ENCODE measurements around the gene IP6K1.
"Not testable (repeated sequence)": the region's sequence is repeated elsewhere in the genome, so short reads cannot be mapped to it uniquely, and the experiment has no call there.

The IP6K1 gene

DNA sequence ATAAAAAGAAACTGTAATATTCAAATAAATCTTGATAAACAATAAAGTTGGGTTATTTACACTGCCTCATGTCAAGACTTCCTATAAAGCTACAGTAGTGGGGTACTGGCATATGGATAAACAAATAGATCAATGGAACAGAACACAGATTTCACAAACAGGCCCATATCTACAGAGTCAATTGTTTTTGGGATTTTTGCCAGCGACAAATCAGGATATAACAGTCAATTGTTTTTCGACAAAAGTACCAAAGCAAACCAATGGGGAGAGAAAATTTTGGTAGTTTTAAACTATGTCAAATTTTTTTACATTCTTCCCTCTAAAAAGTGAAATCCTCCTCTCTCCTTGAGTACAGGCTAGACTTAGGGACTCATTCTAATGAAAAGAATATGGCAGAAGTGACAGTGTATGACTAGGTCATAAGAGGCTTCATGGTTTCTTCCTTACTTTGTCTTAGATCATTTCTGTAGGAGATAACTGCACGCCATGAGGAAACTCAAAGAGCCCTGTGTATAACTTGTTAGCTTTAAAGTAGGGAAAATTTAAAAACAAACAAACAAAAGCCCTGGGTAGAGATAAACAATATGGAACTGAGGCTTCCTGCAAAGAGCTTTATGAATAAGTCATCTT, 16.9 kb downstream of the IP6K1 start:
- 91 to 100% methylated on average over 3 of the region's 3 CpGs for WGBS, 2 experiments
- Histone ChIP-seq H3K36me3 (ENCODE audit: control insufficient read depth, insufficient read depth, low read length) (no peaks in the 10 kb centered on the region), H3K27ac (ENCODE audit: insufficient read depth, low read depth, low read length, poor library complexity, severe bottlenecking) (no peak overlapping the region), H3K27me3 (ENCODE audit: control insufficient read depth, insufficient read depth, low read length, poor library complexity, severe bottlenecking) (no peaks in the 10 kb centered on the region), H3K4me3 (ENCODE audit: insufficient read depth, low read depth, low read length) (no peak overlapping the region), H3K4me1 (ENCODE audit: control insufficient read depth, insufficient read depth, low read length) (no peaks in the 10 kb centered on the region), H3K9me3 (ENCODE audit: control insufficient read depth, low read length) (no peaks in the 10 kb centered on the region)

DNA sequence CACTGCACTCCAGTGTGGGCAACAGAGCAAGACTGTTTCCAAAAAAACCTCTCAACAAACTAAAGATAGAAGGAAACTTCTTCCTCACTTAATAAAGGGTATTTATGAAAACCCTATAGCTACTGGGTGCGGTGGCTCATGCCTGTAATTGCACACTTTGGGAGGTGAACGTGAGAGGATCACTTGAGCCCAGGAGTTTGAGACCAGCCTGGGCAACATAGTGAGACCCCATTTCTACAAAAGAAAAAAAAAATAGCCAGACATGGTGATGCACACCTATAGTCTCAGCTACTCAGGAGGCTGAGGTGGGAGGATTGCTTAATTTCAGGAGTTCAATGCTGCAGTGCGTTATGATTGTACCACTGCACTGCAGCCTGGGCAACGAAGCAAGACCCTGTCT, 22.4 kb downstream of the IP6K1 start:
- no peak overlapping the region for H3K27ac ChIP-seq (ENCODE audit: insufficient read depth, low read depth, low read length, poor library complexity, severe bottlenecking)
- 98 to 99% methylated on average over 3 of the region's 4 CpGs for WGBS, 2 experiments
- H3K4me3 ChIP-seq (ENCODE audit: insufficient read depth, low read depth, low read length): no peak overlapping the region
- no peaks in the 10 kb centered on the region for H3K9me3 ChIP-seq (ENCODE audit: control insufficient read depth, low read length)
- H3K36me3 ChIP-seq (ENCODE audit: control insufficient read depth, insufficient read depth, low read length): no peaks in the 10 kb centered on the region
- H3K27me3 ChIP-seq (ENCODE audit: control insufficient read depth, insufficient read depth, low read length, poor library complexity, severe bottlenecking): no peaks in the 10 kb centered on the region
- no peaks in the 10 kb centered on the region for H3K4me1 ChIP-seq (ENCODE audit: control insufficient read depth, insufficient read depth, low read length)

DNA sequence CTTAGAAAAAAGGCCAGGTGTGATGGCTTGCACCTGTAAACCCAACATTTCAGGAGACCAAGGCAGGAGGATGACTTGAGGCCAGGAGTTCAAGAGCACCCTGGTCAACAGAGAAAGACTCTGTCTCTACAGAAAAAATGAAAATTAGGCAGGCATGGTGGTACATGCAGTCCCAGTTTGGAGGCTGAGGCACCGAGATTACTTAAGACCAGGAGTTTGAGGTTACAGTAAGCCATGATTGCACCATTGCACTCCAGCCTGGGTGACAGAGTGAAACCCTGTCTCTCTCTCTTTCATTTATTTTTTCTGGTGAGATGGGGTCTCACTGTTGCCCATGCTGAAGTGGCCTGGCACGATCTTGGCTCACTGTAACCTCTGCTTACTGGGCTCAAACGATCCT, 24.7 kb downstream of the IP6K1 start:
- Histone ChIP-seq H3K4me1 (ENCODE audit: control insufficient read depth, insufficient read depth, low read length) (no peaks in the 10 kb centered on the region), H3K27me3 (ENCODE audit: control insufficient read depth, insufficient read depth, low read length, poor library complexity, severe bottlenecking) (no peaks in the 10 kb centered on the region), H3K27ac (ENCODE audit: insufficient read depth, low read depth, low read length, poor library complexity, severe bottlenecking) (no peak overlapping the region), H3K9me3 (ENCODE audit: control insufficient read depth, low read length) (no peaks in the 10 kb centered on the region), H3K4me3 (ENCODE audit: insufficient read depth, low read depth, low read length) (no peak overlapping the region), H3K36me3 (ENCODE audit: control insufficient read depth, insufficient read depth, low read length) (no peaks in the 10 kb centered on the region)
- 92 to 95% methylated on average over 3 of the region's 3 CpGs for WGBS, 2 experiments

DNA sequence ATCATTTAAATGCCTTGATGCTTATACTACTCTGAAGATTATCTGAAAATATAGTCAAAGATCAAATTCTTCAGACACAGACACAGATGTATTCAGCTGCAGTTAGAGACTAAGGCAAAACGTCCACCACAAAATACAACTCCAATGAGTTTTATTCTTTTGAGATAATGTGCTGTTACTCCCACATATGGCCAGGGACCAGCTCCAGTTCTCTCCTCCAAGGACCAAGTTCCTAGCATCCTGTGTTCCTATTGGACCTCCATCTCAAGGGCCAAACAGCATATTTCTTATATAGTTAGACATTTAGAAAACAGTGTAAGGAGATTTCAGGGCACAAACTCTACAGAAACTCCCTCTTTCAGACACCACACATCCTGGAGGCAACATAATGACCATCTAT, 27.1 kb downstream of the IP6K1 start:
- Histone ChIP-seq H3K27ac (ENCODE audit: insufficient read depth, low read depth, low read length, poor library complexity, severe bottlenecking) (no peak overlapping the region), H3K4me3 (ENCODE audit: insufficient read depth, low read depth, low read length) (no peak overlapping the region), H3K9me3 (ENCODE audit: control insufficient read depth, low read length) (no peaks in the 10 kb centered on the region), H3K36me3 (ENCODE audit: control insufficient read depth, insufficient read depth, low read length) (no peaks in the 10 kb centered on the region), H3K4me1 (ENCODE audit: control insufficient read depth, insufficient read depth, low read length) (no peaks in the 10 kb centered on the region), H3K27me3 (ENCODE audit: control insufficient read depth, insufficient read depth, low read length, poor library complexity, severe bottlenecking) (no peaks in the 10 kb centered on the region)
- WGBS, 2 experiments: 83 to 100% methylated on average over 1 of the region's 1 CpG

DNA sequence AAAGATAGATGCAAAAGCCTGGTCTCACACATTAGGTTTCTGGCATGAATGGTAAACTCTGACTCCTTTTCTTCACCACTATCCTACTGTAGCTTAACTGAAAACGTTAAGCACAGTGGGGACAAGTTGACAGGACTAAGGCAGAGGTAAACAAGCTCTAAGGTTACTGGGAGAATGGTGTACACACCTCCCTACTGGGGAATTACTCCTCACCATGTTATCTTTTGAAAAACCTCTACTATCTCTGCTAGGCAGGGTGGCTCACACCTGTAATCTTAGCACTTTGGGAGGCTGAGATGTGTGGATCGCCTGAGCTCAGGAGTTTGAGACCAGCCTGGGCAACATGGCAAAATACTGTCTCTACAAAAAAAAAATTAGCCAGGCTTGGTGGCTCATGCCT, 29.1 kb downstream of the IP6K1 start:
- Histone ChIP-seq H3K4me1 (ENCODE audit: control insufficient read depth, insufficient read depth, low read length) (no peaks in the 10 kb centered on the region), H3K4me3 (ENCODE audit: insufficient read depth, low read depth, low read length) (no peak overlapping the region), H3K27ac (ENCODE audit: insufficient read depth, low read depth, low read length, poor library complexity, severe bottlenecking) (no peak overlapping the region), H3K27me3 (ENCODE audit: control insufficient read depth, insufficient read depth, low read length, poor library complexity, severe bottlenecking) (no peaks in the 10 kb centered on the region), H3K36me3 (ENCODE audit: control insufficient read depth, insufficient read depth, low read length) (no peaks in the 10 kb centered on the region), H3K9me3 (ENCODE audit: control insufficient read depth, low read length) (no peaks in the 10 kb centered on the region)
- 75 to 92% methylated on average over 2 of the region's 2 CpGs for WGBS, 2 experiments

DNA sequence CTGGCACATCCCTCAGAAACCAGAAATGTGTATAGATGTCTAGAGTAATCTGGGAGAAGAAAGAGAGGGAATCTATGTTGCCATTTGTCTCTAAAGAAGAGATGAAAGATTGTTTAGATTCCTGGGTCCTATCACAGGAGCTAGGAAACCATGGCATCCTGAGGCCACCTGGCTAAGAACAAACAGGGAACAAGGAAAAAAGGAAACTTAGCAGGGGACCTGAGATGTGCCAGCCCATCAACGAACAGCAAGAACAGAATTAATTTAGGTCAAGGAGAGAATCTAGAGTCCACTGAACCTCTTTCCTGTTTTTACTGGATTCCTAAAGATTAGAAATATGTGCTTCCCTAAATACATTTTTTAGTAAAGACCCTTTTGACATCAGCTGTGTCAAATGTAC, 30.3 kb downstream of the IP6K1 start:
- no peaks in the 10 kb centered on the region for H3K27me3 ChIP-seq (ENCODE audit: control insufficient read depth, insufficient read depth, low read length, poor library complexity, severe bottlenecking)
- H3K9me3 ChIP-seq (ENCODE audit: control insufficient read depth, low read length): no peaks in the 10 kb centered on the region
- H3K27ac ChIP-seq (ENCODE audit: insufficient read depth, low read depth, low read length, poor library complexity, severe bottlenecking): no peak overlapping the region
- WGBS, 2 experiments: 65 to 68% methylated on average over 1 of the region's 1 CpG
- H3K4me3 ChIP-seq (ENCODE audit: insufficient read depth, low read depth, low read length): no peak overlapping the region
- H3K4me1 ChIP-seq (ENCODE audit: control insufficient read depth, insufficient read depth, low read length): no peaks in the 10 kb centered on the region
- no peaks in the 10 kb centered on the region for H3K36me3 ChIP-seq (ENCODE audit: control insufficient read depth, insufficient read depth, low read length)

DNA sequence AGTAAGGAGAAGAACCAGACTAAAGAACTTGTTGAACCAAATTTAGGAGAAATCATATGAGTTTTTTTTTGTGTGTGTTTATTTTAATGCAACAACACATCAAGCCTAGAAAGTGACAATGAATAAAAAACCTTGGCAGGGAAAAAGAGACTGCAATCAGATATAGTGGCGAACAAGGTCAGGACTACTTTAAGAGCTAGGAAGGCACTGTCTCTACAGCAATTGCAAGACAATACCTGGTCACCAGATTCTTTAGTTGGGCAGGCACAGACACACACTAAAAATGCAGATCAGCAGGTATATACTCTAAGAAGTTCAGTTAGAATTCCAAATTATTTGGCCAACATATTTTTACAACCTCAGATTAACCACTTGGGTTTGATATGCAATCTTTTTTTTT, 31.8 kb downstream of the IP6K1 start:
- Histone ChIP-seq H3K27me3 (ENCODE audit: control insufficient read depth, insufficient read depth, low read length, poor library complexity, severe bottlenecking) (no peaks in the 10 kb centered on the region), H3K27ac (ENCODE audit: insufficient read depth, low read depth, low read length, poor library complexity, severe bottlenecking) (no peak overlapping the region), H3K9me3 (ENCODE audit: control insufficient read depth, low read length) (no peaks in the 10 kb centered on the region), H3K36me3 (ENCODE audit: control insufficient read depth, insufficient read depth, low read length) (no peaks in the 10 kb centered on the region), H3K4me1 (ENCODE audit: control insufficient read depth, insufficient read depth, low read length) (no peaks in the 10 kb centered on the region), H3K4me3 (ENCODE audit: insufficient read depth, low read depth, low read length) (no peak overlapping the region)
- 96 to 100% methylated on average over 1 of the region's 1 CpG for WGBS, 2 experiments

DNA sequence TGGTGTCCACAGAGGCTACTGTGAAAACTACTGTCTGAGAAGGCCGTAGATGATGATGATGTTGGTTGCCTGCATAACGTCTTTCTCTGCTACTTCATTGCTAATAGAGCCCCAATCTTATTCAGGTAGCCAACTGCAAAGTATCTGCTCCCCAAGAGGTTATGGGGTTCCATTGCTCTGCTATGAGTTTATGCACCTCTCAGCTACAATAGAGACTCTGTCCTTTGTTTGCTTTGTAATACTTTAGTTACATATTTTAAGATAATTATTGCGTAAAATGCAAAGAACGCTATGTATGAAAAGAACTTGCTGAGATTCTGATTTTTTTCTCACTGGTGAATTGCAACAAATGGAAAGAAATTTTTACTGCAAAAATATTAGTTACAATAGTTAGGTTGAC, 34.8 kb downstream of the IP6K1 start:
- Histone ChIP-seq H3K9me3 (ENCODE audit: control insufficient read depth, low read length) (no peaks in the 10 kb centered on the region), H3K4me1 (ENCODE audit: control insufficient read depth, insufficient read depth, low read length) (no peaks in the 10 kb centered on the region), H3K27ac (ENCODE audit: insufficient read depth, low read depth, low read length, poor library complexity, severe bottlenecking) (no peak overlapping the region), H3K36me3 (ENCODE audit: control insufficient read depth, insufficient read depth, low read length) (no peaks in the 10 kb centered on the region), H3K27me3 (ENCODE audit: control insufficient read depth, insufficient read depth, low read length, poor library complexity, severe bottlenecking) (no peaks in the 10 kb centered on the region), H3K4me3 (ENCODE audit: insufficient read depth, low read depth, low read length) (no peak overlapping the region)
- 93 to 97% methylated on average over 4 of the region's 4 CpGs for WGBS, 2 experiments

DNA sequence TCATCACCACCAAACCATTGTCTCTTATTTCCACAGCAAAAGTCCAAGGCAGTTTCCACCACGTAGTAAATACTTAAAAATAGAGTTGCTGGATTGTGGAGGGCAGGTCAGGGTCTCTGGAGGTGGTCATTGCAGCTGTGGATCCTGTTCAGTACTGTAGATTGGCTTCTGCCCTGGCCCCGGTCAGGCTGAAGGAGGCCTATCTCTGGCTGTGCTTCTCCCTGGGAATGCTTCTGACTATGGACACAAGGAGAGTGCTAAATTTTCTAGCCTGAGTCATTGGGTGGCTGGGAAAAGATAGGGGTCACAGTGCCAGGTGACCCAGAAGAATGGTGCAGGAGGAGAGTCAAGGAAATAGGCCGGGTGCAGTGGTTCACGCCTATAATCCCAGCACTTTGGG, 36.3 kb downstream of the IP6K1 start:
- H3K36me3 ChIP-seq (ENCODE audit: control insufficient read depth, insufficient read depth, low read length): no peaks in the 10 kb centered on the region
- H3K27ac ChIP-seq (ENCODE audit: insufficient read depth, low read depth, low read length, poor library complexity, severe bottlenecking): no peak overlapping the region
- no peak overlapping the region for H3K4me3 ChIP-seq (ENCODE audit: insufficient read depth, low read depth, low read length)
- WGBS, 2 experiments: 97 to 98% methylated on average over 4 of the region's 4 CpGs
- no peaks in the 10 kb centered on the region for H3K27me3 ChIP-seq (ENCODE audit: control insufficient read depth, insufficient read depth, low read length, poor library complexity, severe bottlenecking)
- no peaks in the 10 kb centered on the region for H3K4me1 ChIP-seq (ENCODE audit: control insufficient read depth, insufficient read depth, low read length)
- no peaks in the 10 kb centered on the region for H3K9me3 ChIP-seq (ENCODE audit: control insufficient read depth, low read length)

DNA sequence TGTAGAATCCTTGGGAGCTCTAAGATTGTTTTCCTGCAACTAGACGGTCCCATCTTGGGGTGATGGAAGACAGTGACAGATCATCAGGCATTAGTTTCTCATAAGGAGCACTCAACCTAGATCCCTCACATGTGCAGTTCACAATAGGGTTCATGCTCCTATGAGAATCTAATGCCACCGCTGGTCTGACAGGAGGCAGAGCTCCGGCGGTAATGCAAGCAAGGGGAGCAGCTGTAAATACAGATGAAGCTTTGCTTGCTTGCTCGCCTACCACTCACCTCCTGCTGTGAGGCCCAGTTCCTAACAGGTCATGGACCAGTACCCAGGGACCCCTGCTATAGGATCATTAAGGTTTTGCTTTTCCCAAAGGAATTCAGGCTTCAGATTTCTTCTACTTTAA, 37.5 kb downstream of the IP6K1 start:
- not testable (repeated sequence) for H3K36me3 ChIP-seq (ENCODE audit: control insufficient read depth, insufficient read depth, low read length); H3K4me3 ChIP-seq (ENCODE audit: insufficient read depth, low read depth, low read length); H3K27me3 ChIP-seq (ENCODE audit: control insufficient read depth, insufficient read depth, low read length, poor library complexity, severe bottlenecking); H3K4me1 ChIP-seq (ENCODE audit: control insufficient read depth, insufficient read depth, low read length); H3K27ac ChIP-seq (ENCODE audit: insufficient read depth, low read depth, low read length, poor library complexity, severe bottlenecking); H3K9me3 ChIP-seq (ENCODE audit: control insufficient read depth, low read length)
- WGBS, 2 experiments: 90 to 91% methylated on average over 5 of the region's 5 CpGs
